HCT116 (cell line): ENCODE results near the gene ZNF345.

Experiments
- CBX3 ChIP-seq: IDR thresholded peaks from 2 replicates; pipeline ENCODE4 v1.6.1; 2012; ENCODE audit warnings: low read depth
- CTCF ChIP-seq, 3 experiments: fragments of 200-600 bp in 1 of 3; sonication (generic) in 1 of 3; IDR thresholded peaks in 2 of 3; conservative IDR thresholded peaks in 1 of 3; 2 replicates each; pipeline ENCODE4 v1.5.1; 2012 to 2017; ENCODE audit warnings: low read depth in 2 of 3, low read length in 2 of 3, antibody characterized with exemption in 1 of 3, borderline replicate concordance in 1 of 3, control low read depth in 1 of 3, mild to moderate bottlenecking in 1 of 3, mixed read lengths in 1 of 3, mixed run types in 1 of 3, moderate library complexity in 1 of 3; ENCODE audit not compliant: insufficient read depth in 1 of 3
- EZH2 ChIP-seq: fragments of 200-600 bp; sonication (generic); IDR thresholded peaks from 2 replicates; pipeline ENCODE4 v1.6.1; 2017; ENCODE audit warnings: antibody characterized with exemption, mixed run types
- EZH2phosphoT487 ChIP-seq: fragments of 200-600 bp; IDR thresholded peaks from 2 replicates; pipeline ENCODE4 v1.6.1; 2018; ENCODE audit warnings: antibody characterized with exemption, borderline replicate concordance
- MAX ChIP-seq: IDR thresholded peaks from 2 replicates; pipeline ENCODE4 v1.6.1; 2012
- RAD21 ChIP-seq: IDR thresholded peaks from 2 replicates; pipeline ENCODE4 v1.6.1; 2012; ENCODE audit warnings: low read depth, mild to moderate bottlenecking

- no peak for TF ChIP-seq CTCF (IDR thresholded peaks at IDR 0.05 in 2 of 3, conservative IDR thresholded peaks at IDR 0.05 in 1 of 3; ENCODE audit: borderline replicate concordance in 1 of 3, insufficient read depth in 1 of 3, low read depth in 2 of 3, low read length in 2 of 3)
- no peak for TF ChIP-seq EZH2
- no peak for TF ChIP-seq MAX
- no peak for TF ChIP-seq CBX3
- no peak for TF ChIP-seq RAD21
- no peak for TF ChIP-seq EZH2phosphoT487
Observed at GRCh38 chr19:36821758-36822157, 28.9 kb upstream of the ZNF345 start.
